ENCODE results near the gene VPS35L.
"Not testable (repeated sequence)": the region's sequence is repeated elsewhere in the genome, so short reads cannot be mapped to it uniquely, and the experiment has no call there.

The VPS35L gene

DNA sequence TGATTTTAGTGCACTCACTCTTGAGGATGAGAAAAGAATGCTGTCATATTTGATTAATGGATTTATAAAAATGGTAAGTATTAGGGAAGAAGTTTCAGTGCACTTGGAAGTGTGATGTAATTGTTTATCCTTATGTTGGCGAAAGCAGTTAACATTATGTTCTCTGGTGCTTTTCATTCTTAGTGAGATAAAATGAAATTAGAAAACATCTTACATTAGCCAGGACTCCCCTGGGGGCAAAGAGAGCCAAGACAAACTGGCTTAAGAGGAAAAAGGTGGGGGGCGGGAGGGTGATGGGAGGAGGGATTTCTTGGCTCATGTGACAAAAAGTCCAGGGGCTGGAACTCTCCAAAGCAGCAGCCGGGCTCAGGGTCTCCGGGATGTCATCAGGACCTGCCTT is 89.4 kb downstream of the VPS35L start:
- DNase-seq (ENCODE audit: low read depth in 2 of 2, low spot score in 1 of 2) = no peak

DNA sequence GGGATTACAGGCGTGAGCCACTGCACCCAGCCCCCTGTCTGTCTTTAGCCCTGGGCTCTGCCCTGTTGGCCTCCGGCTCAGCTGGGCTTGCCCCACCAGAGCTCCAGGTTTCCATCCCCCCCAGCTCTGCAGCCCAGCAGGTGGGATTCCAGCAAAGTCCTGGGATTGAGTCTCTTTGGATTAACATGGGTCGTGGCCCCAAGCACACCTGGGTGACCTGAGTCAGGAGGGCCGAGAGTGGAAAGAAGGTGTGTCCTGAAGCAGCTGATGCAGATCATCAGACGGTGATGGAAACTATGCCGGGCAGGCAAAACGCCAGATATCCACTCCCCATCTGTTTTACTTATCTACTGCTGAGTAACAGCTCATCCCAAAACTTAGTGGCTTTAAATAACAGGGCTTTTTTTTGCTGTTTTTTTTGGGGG is 90.1 kb downstream of the VPS35L start:
- no peak for DNase-seq (ENCODE audit: low read depth in 2 of 2, low spot score in 1 of 2)

DNA sequence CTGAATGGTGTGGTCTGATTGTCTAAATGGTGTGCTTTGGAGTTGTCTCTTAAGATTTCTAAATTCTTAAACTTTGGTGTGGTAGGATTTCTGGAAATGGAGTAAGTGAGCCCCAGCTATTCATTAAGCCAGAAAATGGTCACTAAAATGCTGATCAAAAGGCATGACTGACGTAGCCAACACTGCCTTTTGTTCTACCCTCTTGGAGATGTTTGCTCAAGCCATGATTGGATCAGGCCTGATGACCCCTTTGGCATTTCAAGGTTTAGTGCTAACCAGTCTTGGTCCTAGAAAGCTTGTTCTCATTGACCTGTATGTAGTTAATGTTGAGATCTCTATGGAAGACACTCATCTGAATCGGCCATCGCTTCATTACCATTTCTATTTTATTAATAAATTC is 94.5 kb downstream of the VPS35L start:
- no peak for DNase-seq (ENCODE audit: low read depth in 2 of 2, low spot score in 1 of 2)

DNA sequence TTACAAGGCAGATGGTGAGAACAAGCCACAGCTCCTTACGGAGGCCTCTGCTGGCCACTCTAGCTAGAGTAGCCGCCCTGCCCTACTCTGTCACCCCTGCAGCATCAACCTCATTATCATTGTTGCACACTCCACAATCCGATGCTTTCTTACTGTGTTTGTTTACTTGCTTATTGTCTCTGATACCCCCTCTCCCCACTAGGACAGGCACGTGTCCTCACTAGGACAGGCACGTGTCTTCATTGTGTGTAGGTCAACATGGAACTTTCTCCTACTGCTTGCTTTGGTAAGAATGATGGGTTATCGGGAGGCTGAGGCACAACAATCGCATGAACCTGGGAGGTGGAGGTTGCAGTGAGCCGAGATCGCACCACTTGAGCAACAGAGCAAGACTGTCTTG is 98.6 kb downstream of the VPS35L start:
- DNase-seq (ENCODE audit: low read depth in 2 of 2, low spot score in 1 of 2) = no peak

DNA sequence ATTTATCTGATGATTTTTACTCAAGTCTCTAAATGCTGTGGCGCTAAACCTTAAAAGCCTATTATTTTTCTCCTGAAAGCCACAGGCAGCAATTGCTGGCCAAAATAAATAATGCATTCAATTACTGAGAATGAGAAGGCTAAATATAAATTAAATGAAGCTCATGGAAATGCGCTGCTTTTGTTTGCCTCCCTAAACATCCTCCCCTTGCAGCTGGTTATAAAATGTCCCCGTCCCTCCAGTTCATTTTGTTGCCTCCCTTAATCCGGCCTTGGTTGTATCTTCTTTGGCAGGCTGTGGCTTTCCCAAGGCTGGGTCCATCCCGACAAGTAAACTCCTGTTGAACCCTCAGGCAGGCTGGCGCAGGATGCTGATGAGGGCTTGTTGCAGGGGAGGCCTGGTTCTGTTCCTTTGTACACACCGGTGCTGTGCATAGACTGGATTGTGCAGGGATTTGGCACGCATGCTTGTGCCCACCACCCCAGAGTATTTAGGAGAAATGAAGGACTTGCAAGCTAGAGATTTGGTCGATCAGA is 99.8 kb downstream of the VPS35L start:
- DNase-seq (ENCODE audit: low read depth in 2 of 2, low spot score in 1 of 2) = no peak

DNA sequence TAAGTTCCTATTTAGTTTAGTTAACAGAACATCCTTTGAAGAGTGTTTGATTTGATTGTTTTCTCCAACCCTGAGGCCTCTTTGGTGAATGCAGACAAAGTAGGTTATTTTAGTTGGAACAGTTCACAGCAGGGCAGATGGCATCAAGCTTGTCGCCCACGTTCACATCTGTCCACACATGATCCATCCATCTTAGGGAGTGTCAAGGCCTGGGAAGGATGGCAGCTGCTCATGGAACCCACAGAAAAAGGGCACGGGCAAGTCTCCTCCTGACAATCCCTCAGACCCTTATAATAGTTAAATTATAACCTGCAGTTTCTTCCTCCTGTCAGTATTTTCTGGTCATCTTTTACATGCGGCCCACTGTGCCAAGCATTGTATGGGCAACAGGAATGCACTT is 102.3 kb downstream of the VPS35L start:
- no peak for DNase-seq (ENCODE audit: low read depth in 2 of 2, low spot score in 1 of 2)

DNA sequence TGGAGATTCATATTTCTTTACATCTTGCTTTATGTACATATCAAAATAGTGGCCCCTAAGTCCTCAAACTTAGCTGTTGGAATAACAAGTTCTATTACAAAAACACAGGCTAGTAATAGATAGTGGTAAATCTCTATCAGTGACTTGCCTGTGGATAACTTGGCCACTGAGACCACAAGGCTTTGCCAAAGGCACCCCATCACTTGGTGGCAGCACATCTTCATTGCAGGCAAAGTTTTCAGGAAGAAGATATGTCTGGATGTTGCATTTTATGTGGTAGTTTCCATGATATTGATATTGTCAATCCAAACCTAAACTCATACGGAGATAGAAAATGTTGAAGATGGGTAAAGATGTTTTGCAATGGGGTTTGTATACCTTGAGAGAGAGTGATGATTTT is 104.1 kb downstream of the VPS35L start:
- no peak for DNase-seq (ENCODE audit: low read depth in 2 of 2, low spot score in 1 of 2)

DNA sequence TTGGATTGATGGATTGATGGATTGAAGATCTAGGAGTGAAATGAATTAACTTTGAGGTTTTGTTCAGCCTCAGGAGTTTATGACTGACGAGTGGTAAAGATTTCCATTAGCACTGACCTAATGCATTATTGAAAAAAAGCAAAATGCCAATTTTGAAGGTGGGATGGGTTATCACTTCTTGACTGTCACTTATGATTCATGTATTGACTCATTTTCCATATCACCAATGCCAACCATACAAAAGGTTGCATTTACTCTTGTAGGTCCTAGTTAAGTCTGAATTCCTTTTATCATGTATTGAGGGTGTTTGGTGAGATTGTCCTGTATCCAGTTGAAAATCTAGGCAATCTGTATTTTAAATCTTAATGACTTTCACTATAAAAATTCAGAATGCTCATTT is 104.9 kb downstream of the VPS35L start:
- no peak for DNase-seq (ENCODE audit: low read depth in 2 of 2, low spot score in 1 of 2)

DNA sequence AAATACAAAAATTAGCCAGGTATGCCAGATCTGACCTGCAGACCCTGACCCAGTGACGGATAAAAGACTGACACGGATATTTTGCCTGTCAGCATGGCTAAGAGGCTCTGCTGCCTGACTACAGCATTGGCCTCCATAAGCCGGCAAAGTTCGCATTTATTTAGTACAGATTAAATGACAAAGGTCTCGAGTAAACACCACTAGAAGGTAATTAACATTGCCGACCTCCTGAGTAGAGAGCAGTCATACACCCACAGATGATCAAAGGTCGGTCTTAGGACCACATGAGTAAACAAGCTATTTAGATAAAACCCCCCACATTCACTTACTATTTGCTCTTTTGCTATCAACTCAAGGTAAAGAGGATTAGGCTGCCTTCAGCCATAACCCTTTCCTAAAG is 106.8 kb downstream of the VPS35L start:
- DNase-seq (ENCODE audit: low read depth in 2 of 2, low spot score in 1 of 2) = no peak

DNA sequence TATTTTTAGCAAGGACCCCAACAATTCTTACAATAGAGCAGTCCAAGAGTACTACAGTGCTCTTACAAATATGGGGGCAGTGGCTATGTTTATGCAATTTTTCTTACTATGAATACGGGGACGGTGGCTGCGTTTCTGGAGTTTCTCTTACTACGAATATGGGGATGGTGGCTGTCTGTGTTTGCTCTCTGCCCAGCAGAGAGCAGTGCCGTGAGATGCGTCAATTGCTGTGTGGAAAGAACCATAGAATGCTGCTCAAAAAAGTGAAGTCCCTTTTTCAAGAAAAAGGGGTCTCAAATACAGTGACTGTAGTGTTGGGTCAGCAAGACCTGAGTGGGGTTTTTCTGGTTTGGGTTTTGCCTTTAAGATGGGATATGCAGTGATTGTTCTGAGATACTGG is 108.7 kb downstream of the VPS35L start:
- DNase-seq (ENCODE audit: low read depth in 2 of 2, low spot score in 1 of 2) = no peak

DNA sequence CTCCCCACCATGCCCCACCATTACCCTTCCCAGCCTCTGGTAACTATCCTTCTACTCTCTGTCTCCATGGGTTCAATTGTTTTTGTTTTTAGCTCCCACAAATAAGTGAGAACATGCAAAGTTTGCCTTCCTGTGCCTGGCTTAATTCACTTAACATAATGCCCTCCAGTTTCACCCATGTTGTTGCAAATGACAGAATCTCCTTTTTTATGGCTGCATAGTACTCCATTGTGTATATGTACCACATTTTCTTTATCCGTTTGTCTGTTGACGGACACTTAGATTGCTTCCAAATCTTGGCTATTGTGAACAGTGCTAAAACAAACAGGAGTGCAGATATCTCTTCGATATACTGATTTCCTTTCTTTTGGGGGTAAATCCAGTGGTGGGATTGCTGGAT is 109.8 kb downstream of the VPS35L start:
- DNase-seq (ENCODE audit: low read depth in 2 of 2, low spot score in 1 of 2) = not testable (repeated sequence)

DNA sequence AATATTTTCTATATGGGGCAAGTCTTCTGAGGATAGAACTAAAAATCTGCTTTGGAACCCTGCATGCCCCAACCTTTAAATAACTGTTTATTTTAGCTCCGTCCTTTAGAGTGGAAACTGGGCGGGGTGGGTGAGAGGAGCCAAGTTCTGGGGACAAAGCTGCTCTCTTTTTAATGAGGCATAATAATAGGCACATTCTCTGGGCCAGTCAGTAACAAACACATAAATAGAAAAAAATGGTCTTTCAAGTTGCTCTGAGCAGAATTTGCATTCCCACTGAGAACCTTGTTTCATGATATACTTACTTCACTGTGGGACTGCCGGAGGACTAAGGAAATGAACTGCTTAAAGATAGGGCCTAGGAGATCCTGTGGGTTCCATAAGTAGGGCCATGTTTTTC is 111.0 kb downstream of the VPS35L start:
- no peak for DNase-seq (ENCODE audit: low read depth in 2 of 2, low spot score in 1 of 2)

DNA sequence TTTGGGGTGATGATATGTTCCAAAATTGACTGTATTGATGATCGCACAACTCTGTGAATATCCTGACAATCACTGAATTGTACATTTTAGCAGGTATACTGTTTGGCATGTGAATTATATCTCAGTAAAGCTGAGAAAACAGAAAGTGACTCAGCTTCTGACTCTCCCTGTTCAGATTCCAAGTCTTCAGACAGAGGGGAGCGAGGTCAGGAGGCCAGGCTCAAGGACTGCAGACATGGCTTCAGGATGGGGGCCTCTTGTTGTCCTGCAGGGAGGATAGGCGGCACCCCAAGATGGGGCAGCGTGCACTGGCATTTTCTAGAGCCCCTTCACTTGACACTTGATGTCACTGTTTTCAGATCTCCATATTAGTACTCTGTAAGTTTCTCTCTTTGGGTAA is 116.9 kb downstream of the VPS35L start:
- no peak for DNase-seq (ENCODE audit: low read depth in 2 of 2, low spot score in 1 of 2)

DNA sequence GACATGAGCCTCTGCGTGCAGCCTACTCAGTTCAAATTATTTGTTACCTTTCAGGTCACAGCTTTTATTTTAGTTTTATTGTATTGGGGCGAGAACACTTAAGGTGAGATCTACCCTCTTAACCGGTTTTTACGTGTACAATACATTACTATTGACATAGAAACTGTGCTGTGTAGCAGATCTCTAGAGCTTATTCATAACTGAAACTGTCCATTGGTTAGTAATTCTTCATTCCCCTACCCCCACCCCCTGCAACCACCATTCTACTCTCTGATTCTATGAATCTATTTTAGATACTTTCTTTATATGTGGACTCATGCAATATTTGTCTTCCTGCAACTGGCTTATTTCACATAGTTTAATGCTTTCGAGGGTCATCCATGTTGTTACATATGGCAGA is 119.0 kb downstream of the VPS35L start:
- DNase-seq (ENCODE audit: low read depth in 2 of 2, low spot score in 1 of 2) = no peak

DNA sequence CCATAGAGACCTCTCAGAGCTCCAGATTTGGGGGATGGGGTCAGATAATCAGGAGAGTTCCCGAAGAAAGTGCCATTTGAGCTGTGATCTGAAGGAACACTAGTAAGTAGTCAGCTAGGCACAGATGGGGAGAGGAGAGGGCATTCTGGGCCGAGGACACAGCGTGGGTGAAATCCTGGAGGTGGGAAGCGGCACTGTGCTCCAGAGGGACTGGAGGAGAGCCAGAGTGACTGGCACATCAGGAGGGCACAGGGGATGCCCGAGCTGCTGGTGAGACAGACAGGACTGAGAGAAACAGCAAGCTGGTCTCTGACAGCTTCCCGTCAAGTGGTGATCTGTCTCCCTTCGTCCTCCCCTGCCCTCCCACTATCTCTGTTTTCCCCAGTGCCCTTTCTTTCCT is 121.9 kb downstream of the VPS35L start:
- DNase-seq (ENCODE audit: low read depth in 2 of 2, low spot score in 1 of 2) = no peak

DNA sequence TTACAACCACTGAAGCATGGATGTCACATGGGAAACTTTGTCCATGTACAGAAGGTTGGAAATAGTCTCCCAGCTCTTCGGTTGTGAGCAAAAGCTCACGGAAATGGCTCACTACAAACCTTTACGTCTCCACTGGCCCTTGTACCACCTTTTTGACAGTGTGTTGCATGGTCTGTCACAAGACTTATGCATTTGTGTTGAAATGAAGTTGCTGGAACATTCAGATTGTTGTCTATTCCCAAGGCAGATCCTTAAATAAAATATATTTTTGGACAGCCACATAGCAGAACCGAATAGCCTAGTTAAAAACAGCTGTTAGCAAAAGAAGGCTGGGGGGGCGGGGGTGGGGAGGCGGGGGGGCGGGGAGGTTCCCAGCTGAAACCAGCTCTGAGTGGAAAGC is 123.3 kb downstream of the VPS35L start:
- no peak for DNase-seq (ENCODE audit: low read depth in 2 of 2, low spot score in 1 of 2)

DNA sequence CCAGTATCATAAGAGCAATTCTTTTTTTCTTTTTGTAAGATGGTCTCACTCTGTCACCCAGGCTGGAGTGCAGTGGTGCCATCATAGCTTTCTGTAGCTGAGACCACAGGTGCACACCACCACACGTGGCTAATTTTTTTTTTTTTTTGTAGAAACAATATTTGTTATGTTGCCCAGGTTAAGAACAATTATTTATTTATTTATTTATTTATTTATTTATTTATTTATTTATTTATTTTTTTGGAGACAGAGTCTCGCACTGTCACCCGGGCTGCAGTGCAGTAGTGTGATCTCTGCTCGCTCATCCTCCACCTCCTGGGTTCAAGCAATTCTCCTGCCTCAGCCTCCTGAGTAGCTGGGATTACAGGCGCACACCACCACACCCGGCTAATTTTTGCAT is 123.8 kb downstream of the VPS35L start:
- not testable (repeated sequence) for DNase-seq (ENCODE audit: low read depth in 2 of 2, low spot score in 1 of 2)

DNA sequence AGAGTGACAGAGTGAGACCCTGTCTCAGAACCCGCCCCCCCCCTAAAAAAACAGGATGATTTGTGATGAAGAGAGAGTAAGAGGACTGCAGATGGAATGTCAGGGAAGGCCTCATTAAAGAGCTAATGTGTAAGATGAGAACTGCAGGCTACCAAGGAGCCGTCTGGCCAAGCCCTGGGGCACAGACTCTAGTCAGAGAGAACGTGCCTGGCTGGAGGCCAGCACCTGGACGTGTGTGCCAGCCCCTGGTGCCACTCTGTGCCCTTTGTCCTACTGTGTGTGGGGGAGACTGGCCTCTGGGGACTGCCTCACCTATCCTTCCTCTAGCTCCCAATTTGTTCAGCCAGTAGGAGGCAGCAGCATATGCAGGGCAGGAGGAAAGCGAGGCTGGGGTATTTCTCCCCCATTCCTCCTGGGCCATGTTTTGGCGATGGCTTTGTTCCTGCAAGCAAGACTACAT is 125.4 kb downstream of the VPS35L start:
- no peak for DNase-seq (ENCODE audit: low read depth in 2 of 2, low spot score in 1 of 2)

DNA sequence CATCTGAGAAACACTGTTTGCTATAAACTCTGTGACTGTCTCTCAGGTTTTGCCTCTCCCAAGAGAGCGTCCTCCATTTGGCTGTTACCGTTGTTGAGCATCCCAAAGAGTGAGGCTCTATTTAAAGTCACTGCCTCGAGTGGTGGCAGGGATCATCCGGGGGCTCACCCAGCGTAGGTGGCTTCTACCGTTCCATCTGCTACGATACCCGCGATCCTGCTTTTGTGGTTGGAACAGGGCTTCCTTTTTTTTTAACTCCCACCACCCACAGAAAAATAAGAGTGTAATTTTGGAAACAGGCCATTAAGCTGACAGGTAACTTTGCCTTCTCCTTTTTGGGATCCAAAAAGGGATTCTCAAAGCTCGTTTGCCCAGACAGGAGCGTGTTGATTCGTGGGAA is 126.1 kb downstream of the VPS35L start:
- DNase-seq (ENCODE audit: low read depth in 2 of 2, low spot score in 1 of 2) = no peak

DNA sequence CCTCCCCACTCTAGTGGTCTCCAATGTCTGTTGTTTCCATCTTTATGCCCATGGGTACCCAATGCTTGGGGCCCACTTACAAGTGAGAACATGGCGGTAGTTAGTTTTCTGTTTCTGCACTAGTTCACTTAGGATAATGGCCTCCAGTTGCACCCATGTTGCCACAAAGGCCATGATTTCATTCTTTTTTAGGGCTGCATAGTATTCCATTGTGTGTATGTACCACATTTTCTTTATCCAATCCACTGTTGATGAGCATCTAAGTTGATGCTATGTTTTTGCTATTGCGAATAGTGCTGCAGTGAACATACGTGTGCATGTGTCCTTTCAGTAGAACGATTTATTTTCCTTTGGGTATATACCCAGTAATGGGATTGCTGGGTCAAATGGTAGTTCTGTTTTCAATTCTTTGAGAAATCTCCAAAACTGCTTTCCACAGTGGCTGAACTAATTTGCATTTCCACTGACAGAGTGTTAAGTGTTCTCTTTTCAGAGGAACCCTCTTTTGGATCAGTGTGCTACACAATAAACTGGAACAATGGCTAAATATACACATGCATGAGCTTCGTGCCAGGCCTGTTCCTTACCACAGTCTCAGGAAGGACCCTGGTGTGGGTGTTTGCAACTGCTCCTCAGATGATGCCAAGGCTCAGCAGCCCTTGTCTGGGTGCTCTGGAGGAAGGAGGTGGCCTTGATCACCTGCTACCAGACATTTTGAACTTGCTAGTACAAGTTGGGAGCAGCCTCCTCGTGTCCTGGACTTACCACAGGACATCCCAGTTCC is 128.1 kb downstream of the VPS35L start:
- DNase-seq (ENCODE audit: low read depth in 2 of 2, low spot score in 1 of 2) = no peak

DNA sequence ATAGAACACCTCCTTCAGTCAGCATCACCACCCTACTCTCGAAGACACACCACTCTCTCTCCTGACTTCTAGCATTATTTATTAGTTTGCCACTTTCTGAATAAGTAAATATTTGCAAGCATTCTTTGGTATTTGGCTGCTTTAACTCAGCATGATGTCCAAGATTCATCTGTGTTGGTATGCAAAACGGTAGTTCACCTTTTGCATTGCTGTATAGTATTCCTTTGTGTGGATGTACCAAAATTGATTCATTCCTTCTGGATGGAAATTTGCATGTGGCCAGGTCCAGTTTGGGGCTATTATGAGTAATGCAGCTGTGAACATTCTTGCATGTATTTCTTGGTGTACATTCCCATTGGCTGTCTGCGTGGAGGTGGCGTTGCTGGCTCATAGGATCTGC is 129.7 kb downstream of the VPS35L start:
- DNase-seq (ENCODE audit: low read depth in 2 of 2, low spot score in 1 of 2) = no peak

DNA sequence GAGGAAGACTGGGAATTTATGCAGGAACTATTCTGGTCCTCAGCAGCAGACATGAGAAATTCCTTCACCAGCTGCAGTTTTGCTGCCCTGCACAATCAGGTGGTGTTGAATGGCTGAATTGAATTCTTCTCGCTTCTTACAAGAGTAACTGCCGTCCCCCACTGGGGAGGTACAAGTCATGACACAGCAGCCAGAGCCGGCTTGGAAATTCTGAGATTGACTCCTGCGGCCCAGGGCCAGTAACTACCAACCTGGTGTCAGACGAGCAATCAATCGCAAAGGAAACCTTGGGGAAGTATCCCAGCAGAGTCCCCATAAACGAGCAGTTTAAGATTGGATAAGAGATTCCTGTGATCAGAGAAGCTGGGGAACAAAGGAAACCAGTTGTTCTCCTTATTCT is 131.8 kb downstream of the VPS35L start:
- DNase-seq (ENCODE audit: low read depth in 2 of 2, low spot score in 1 of 2) = no peak

DNA sequence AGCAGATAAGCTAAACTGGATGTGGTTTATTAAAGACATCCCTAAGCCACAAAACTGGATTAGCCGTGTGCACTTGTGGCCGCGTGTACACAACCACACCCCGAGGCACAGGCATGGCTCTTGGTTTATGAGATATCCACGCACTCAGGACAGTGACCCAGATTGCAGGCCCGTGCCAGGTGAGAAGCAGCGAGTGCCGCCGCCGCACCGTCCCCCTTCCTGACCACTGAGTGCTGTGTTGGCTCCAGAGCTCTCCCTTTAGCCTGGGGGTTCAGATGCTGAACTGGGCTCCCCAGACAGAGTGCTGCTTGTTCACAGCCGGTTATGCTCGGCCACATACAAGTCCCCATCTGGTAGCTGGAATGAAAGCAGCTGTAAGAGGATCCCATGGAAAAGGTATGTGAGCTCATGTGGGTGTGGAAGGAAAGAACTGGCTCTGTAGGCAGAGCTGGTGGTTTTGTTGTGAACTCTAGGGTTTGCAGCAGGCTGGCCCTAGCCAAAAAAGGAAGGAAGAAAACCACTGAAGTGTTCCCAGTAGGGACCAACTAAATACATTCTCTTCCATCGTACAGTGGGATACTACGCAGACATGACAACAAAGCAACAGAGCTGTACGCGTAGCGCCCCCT is 133.0 kb downstream of the VPS35L start:
- DNase-seq (ENCODE audit: low read depth in 2 of 2, low spot score in 1 of 2) = no peak
